ENCODE data around the gene CLTRN. TPM values are rescaled to one million over a fixed set of nuclear protein-coding genes. Genes with fewer than 3 reads are reported as not detected.

CLTRN gene, protein sequence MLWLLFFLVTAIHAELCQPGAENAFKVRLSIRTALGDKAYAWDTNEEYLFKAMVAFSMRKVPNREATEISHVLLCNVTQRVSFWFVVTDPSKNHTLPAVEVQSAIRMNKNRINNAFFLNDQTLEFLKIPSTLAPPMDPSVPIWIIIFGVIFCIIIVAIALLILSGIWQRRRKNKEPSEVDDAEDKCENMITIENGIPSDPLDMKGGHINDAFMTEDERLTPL
- total RNA-seq (2022; extraction: Qiagen RNA extraction) = 0.65 to 0.96 TPM (median 0.80 TPM) in 5 replicates

DNA sequence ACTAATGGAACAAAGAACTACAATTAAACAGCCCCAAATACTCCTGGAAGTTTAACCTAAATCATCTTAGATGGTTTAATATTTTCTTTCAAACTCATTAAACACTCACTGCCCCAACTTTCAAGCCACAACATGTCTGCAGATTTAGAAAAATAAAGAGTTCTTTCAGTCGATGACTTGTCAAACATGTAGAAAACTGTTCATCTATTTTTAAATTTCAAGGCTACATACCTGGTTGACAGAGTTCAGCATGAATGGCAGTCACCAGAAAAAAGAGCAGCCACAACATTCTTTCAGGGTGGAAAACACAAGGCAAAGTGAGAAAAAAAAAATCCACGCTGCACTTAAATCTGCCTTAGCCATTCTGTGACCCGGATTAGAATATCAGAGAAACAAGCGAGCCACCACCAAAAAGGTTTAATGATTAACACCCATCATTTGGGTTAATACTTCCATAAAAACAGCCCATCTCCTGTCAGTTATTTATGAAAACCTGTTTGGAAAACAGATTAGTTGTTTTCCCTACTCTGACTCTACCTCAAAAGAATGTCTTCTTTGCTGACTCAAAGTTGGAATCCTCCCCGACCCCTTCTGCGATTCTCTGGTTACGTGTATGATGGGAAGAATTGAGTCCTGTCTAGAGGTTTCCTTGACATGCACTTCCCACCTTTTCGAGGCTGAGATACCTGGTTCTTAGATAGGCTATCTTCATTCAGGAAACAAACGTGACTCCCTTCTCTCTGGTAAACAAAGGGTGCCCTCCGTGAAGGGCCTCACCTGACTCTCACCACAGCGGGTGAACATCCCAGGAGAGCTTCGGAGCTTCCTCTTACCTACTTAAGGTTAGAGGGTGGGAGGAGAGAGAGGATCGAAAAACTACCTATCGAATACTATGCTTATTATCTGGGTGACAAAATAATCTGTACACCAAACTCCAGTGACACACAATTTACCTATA is at the start of gene CLTRN:
Gene CLTRN (minus strand): TSS at position 319 of the 958 bp plus-strand sequence. CDS start 30 bp downstream, at position 289.

DNA sequence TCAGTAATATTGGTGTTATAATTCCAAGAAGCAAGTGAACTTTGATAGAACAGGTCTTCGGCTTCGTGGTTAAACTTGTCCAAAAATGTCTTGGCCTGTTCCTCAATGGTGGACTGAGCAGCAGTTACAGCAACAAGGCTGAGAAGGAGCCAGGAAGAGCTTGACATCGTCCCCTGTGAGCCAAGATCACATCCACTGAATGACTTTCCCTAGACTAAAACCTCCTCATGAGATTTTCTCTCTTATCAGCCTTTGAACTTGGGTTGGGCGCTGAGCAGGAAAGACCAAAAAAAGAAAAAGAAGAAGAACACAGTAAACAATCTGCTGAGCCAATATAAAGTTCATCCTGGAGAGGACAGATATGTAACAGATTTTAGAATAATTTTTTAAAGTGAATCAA is 63.9 kb downstream of the CLTRN start, which contains the start of gene ACE2:
Gene ACE2 (minus strand): TSS at position 216 of the 400 bp plus-strand sequence. CDS start 49 bp downstream, at position 167.

Other genes with a start within 250 kb of the CLTRN start
- 46.0 to 53.7 TPM (median 50.8 TPM) in 5 replicates for gene PIR, start 171.5 kb downstream of the CLTRN start, total RNA-seq (2022; extraction: Qiagen RNA extraction)
- not detected in 5 replicates for gene BMX, start 164.0 kb downstream of the CLTRN start, total RNA-seq (2022; extraction: Qiagen RNA extraction)
- gene ACE2, start 63.8 kb downstream of the CLTRN start, total RNA-seq (2022; extraction: Qiagen RNA extraction) = not detected in 5 replicates
- 1.9 to 3.4 TPM (median 2.6 TPM) in 5 replicates for gene CA5B, start 73.5 kb upstream of the CLTRN start, total RNA-seq (2022; extraction: Qiagen RNA extraction)
- 9.0 to 12.6 TPM (median 9.4 TPM) in 5 replicates for gene ZRSR2, start 125.7 kb upstream of the CLTRN start, total RNA-seq (2022; extraction: Qiagen RNA extraction)
- 13.6 to 17.2 TPM (median 13.8 TPM) in 5 replicates for gene AP1S2, start 190.0 kb upstream of the CLTRN start, total RNA-seq (2022; extraction: Qiagen RNA extraction)

Measured in A549 treated with AZD2906 at 1 μM for 4 hours (cell line).